Suprapubic skin (tissue), 4 donors: ENCODE measurements around the gene MRPL40.
"Not testable (repeated sequence)": the region's sequence is repeated elsewhere in the genome, so short reads cannot be mapped to it uniquely, and the experiment has no call there.

ENCODE experiments used
- CTCF ChIP-seq, 2 donors: fragments of 200-600 bp in 1 of 2; fragments of 450-650 bp in 1 of 2; sonication (generic) in 1 of 2; IDR thresholded peaks; one replicate each; pipeline ENCODE4 v1.5.1; 2016 to 2019; ENCODE audit warnings: antibody characterized with exemption in 2 of 2, mild to moderate bottlenecking in 1 of 2, moderate library complexity in 1 of 2
- EP300 ChIP-seq: sonication (generic); formaldehyde crosslinking; IDR thresholded peaks from one replicate; pipeline ENCODE4 v1.6.1; 2017; ENCODE audit warnings: antibody characterized with exemption
- POLR2A ChIP-seq, 2 donors: fragments of 450-650 bp; IDR thresholded peaks; one replicate each; pipeline ENCODE4 v1.6.1; 2017; ENCODE audit warnings: antibody characterized with exemption in 2 of 2, mild to moderate bottlenecking in 2 of 2, moderate library complexity in 2 of 2
- POLR2AphosphoS5 ChIP-seq, 3 donors: sonication (generic); formaldehyde crosslinking; IDR thresholded peaks; one replicate each; pipeline ENCODE4 v1.6.1; 2017; ENCODE audit warnings: antibody characterized with exemption in 3 of 3

- not testable (repeated sequence) for TF ChIP-seq CTCF (IDR thresholded peaks at IDR 0.05); POLR2AphosphoS5 (IDR thresholded peaks at IDR 0.05); POLR2A (IDR thresholded peaks at IDR 0.05); EP300
These were observed 13.1 kb downstream of the MRPL40 start for GRCh38 chr22:19445279-19445982.
